CD14-positive monocyte (primary cell): ENCODE data around the gene DDN. TPM values are rescaled to one million over a fixed set of nuclear protein-coding genes. Genes with fewer than 3 reads are reported as not detected.
A peak's percentile ranks its signal among the peaks of the same experiment; 100 is the strongest.

Source experiments
- DNase-seq, 3 donors: peaks; one replicate each; pipeline ENCODE4 v3.0.0-alpha.2; 2011 to 2022
- H2AFZ ChIP-seq: 2 replicates; pipeline ENCODE4 v1.6.0; 2012; ENCODE audit warnings: mild to moderate bottlenecking, low read depth, low read length, inconsistent platforms; ENCODE audit not compliant: insufficient read depth, poor library complexity, severe bottlenecking
- H3K27ac ChIP-seq, 2 donors: 1 replicate in 1 of 2; 2 replicates in 1 of 2; pipeline ENCODE4 v1.5.1; 2012 to 2013; ENCODE audit warnings: low read length in 2 of 2, control low read depth in 1 of 2, inconsistent platforms in 1 of 2, low read depth in 1 of 2, mild to moderate bottlenecking in 1 of 2
- H3K27me3 ChIP-seq, 2 donors: one replicate each; pipeline versions ENCODE4 v1.6.0 to v1.6.1; 2011 to 2013; ENCODE audit warnings: low read length in 2 of 2; ENCODE audit not compliant: control insufficient read depth in 2 of 2, insufficient read depth in 2 of 2
- H3K36me3 ChIP-seq, 2 donors: replicated peaks in 1 of 2; 1 replicate in 1 of 2; 2 replicates in 1 of 2; pipeline versions ENCODE4 v1.5.1 to v1.6.1; 2012 to 2013; ENCODE audit warnings: low read length in 2 of 2, control low read depth in 1 of 2, inconsistent platforms in 1 of 2, mild to moderate bottlenecking in 1 of 2; ENCODE audit not compliant: insufficient read depth in 2 of 2, control insufficient read depth in 1 of 2
- H3K4me1 ChIP-seq, 2 donors: 1 replicate in 1 of 2; 2 replicates in 1 of 2; pipeline versions ENCODE4 v1.5.1 to v1.6.1; 2012 to 2013; ENCODE audit warnings: low read length in 2 of 2, control low read depth in 1 of 2, inconsistent platforms in 1 of 2, mild to moderate bottlenecking in 1 of 2, moderate library complexity in 1 of 2; ENCODE audit not compliant: insufficient read depth in 2 of 2, control insufficient read depth in 1 of 2
- H3K4me2 ChIP-seq: replicated peaks from 2 replicates; pipeline ENCODE3; 2012; ENCODE audit warnings: low read length, moderate library complexity, mild to moderate bottlenecking; ENCODE audit not compliant: poor library complexity, severe bottlenecking; ENCODE audit errors: extremely low read depth
- H3K4me3 ChIP-seq, 3 experiments: fragments of 200-600 bp in 1 of 3; sonication (generic) in 1 of 3; replicated peaks in 1 of 3; 1 replicate in 2 of 3; 2 replicates in 1 of 3; pipeline ENCODE4 v1.5.1; 2011 to 2013; ENCODE audit warnings: low read length in 3 of 3, mild to moderate bottlenecking in 3 of 3, control low read depth in 2 of 3, low read depth in 2 of 3, inconsistent platforms in 1 of 3, moderate library complexity in 1 of 3
- H3K79me2 ChIP-seq: 2 replicates; pipeline ENCODE4 v1.6.0; 2012; ENCODE audit warnings: mild to moderate bottlenecking, control low read depth, inconsistent platforms, low read length, moderate library complexity; ENCODE audit not compliant: insufficient read depth
- H3K9ac ChIP-seq: 2 replicates; pipeline ENCODE4 v1.6.0; 2017; ENCODE audit warnings: low read length, mild to moderate bottlenecking; ENCODE audit not compliant: insufficient read depth, poor library complexity, severe bottlenecking
- H3K9me3 ChIP-seq, 2 donors: replicated peaks in 1 of 2; 1 replicate in 1 of 2; 2 replicates in 1 of 2; pipeline versions ENCODE4 v1.5.1 to v1.6.1; 2012 to 2013; ENCODE audit warnings: low read length in 2 of 2, control low read depth in 1 of 2; ENCODE audit not compliant: control insufficient read depth in 1 of 2, insufficient read depth in 1 of 2
- H4K20me1 ChIP-seq: 2 replicates; pipeline ENCODE4 v1.6.0; 2012; ENCODE audit warnings: mild to moderate bottlenecking, low read length, control low read depth, moderate library complexity; ENCODE audit not compliant: insufficient read depth
- H3K27ac Mint-ChIP-seq, 7 donors: one replicate each; pipeline ENCODE4 v1.8.0; 2020; ENCODE audit warnings: mild to moderate bottlenecking in 7 of 7, mixed read lengths in 7 of 7, moderate library complexity in 6 of 7, inconsistent platforms in 2 of 7
- H3K27me3 Mint-ChIP-seq, 3 donors: one replicate each; pipeline ENCODE4 v1.8.0; 2021 to 2022; ENCODE audit warnings: low read depth in 3 of 3, mild to moderate bottlenecking in 3 of 3, mixed read lengths in 3 of 3, moderate library complexity in 3 of 3, inconsistent platforms in 1 of 3
- H3K36me3 Mint-ChIP-seq, 2 donors: one replicate each; pipeline ENCODE4 v1.8.0; 2020; ENCODE audit warnings: mixed read lengths in 2 of 2, inconsistent platforms in 1 of 2, mild to moderate bottlenecking in 1 of 2
- H3K4me1 Mint-ChIP-seq: one replicate; pipeline ENCODE4 v1.8.0; 2020; ENCODE audit warnings: mild to moderate bottlenecking, mixed read lengths
- H3K4me3 Mint-ChIP-seq, 2 donors: one replicate each; pipeline ENCODE4 v1.8.0; 2020; ENCODE audit warnings: mild to moderate bottlenecking in 2 of 2, mixed read lengths in 2 of 2, moderate library complexity in 1 of 2
- H3K9me3 Mint-ChIP-seq, 7 donors: one replicate each; pipeline ENCODE4 v1.8.0; 2020 to 2022; ENCODE audit warnings: mixed read lengths in 7 of 7, mild to moderate bottlenecking in 6 of 7, moderate library complexity in 6 of 7, inconsistent platforms in 2 of 7
- WGBS: methylation state at CpG from one replicate; pipeline ENCODE4 v1.1.5; 2013; ENCODE audit warnings: missing lambda C conversion rate; ENCODE audit not compliant: insufficient coverage; 5-methylcytosine and 5-hydroxymethylcytosine counted together
- intact Hi-C, 2 donors: fragments of 100-400 bp; cut with micrococcal nuclease; formaldehyde crosslinking; loops; one replicate each; pipeline versions ENCODE4 v1.15.0 to v1.15.1; 2023
- polyA plus RNA-seq, 3 donors: library from polyadenylated mRNA; depleted of rRNA in 1 of 3; unstranded in 2 of 3; stranded (reverse) in 1 of 3; fragments of 300-500 nt in 2 of 3; fragments of >200 nt in 1 of 3; fragmentation: Illumina TruSeq in 2 of 3; gene quantifications; 1 replicate in 2 of 3; 2 replicates in 1 of 3; pipeline ENCODE4 v1.2.3, GENCODE V29; 2012 to 2021
- TF ChIP-seq, protein P1 (sequence below): fragments of 200-600 bp; IDR thresholded peaks from one replicate; pipeline ENCODE4 v1.8.0; 2022; ENCODE audit warnings: antibody characterized with exemption, mild to moderate bottlenecking

The DDN gene
- polyA plus RNA-seq, 3 donors = 0.27 TPM; not detected in 2

DNA sequence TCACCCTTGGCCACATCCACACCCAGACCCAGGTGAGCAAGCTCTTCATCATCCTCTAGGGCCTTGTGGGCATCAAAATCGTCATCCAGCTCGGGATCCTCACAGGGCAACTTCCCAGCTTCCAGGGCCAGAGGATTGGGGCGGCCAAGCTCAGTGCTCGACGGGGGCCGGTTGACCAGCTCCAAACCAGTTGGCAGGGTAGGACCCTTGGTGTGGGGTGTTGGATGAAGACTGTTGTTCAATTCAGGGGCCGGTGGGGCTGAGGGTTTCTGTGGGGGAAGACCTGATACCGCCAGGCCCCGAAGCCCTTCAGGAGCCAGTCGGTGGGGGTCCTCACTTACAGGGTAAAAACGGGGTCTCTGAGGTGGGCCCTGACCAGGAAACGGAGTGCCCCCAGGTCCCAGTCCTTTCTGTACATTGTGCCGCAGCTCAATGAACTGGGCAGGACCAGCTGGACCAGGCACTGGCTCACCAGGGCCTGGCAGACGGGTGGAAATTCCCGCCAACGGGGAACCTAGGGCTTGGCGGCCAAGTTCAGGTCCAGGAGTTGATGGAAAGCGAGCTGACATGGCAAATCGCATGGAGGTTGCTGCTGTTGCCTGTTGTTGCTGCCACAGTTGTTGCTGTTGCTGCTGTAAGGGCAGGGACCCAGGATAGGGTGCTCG, 39.2 kb upstream of the DDN start:
- TF ChIP-seq, protein P1, sequence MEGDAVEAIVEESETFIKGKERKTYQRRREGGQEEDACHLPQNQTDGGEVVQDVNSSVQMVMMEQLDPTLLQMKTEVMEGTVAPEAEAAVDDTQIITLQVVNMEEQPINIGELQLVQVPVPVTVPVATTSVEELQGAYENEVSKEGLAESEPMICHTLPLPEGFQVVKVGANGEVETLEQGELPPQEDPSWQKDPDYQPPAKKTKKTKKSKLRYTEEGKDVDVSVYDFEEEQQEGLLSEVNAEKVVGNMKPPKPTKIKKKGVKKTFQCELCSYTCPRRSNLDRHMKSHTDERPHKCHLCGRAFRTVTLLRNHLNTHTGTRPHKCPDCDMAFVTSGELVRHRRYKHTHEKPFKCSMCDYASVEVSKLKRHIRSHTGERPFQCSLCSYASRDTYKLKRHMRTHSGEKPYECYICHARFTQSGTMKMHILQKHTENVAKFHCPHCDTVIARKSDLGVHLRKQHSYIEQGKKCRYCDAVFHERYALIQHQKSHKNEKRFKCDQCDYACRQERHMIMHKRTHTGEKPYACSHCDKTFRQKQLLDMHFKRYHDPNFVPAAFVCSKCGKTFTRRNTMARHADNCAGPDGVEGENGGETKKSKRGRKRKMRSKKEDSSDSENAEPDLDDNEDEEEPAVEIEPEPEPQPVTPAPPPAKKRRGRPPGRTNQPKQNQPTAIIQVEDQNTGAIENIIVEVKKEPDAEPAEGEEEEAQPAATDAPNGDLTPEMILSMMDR = no peak
- H3K36me3 Mint-ChIP-seq = peaks cover 87 to 100% of the 10 kb centered on the region in 2 donors
- Histone ChIP-seq H3K79me2 (peaks cover 14% of the 10 kb centered on the region), H2AFZ (no peak overlapping the region), H3K36me3 (peaks cover 93 to 99% of the 10 kb centered on the region in 2 donors), H4K20me1 (peaks cover 99% of the 10 kb centered on the region), H3K4me1 (no peaks in the 10 kb centered on the region), H3K27ac (no peak overlapping the region), H3K4me2 (no peak overlapping the region), H3K4me3 (no peak overlapping the region), H3K9me3 (no peaks in the 10 kb centered on the region), H3K27me3 (no peaks in the 10 kb centered on the region), H3K9ac (no peak overlapping the region)
- WGBS = 97% methylated on average over 19 of the region's 20 CpGs
- no peaks in the 10 kb centered on the region for H3K4me1 Mint-ChIP-seq
- H3K27me3 Mint-ChIP-seq = no peaks in the 10 kb centered on the region
- no peaks in the 10 kb centered on the region for H3K9me3 Mint-ChIP-seq
- intact Hi-C loops = no loop called here
- peak overlapping the region in 3 of 7 donors; percentile 11 to 59 (median 25) for H3K27ac Mint-ChIP-seq
- no peak for DNase-seq
- no peak overlapping the region for H3K4me3 Mint-ChIP-seq

- Histone ChIP-seq H4K20me1 (peaks cover 99% of the 10 kb centered on the region), H3K79me2 (peaks cover 14% of the 10 kb centered on the region), H3K4me3 (no peak overlapping the region), H3K4me1 (no peaks in the 10 kb centered on the region), H3K27ac (no peak overlapping the region), H3K36me3 (peaks cover 93 to 99% of the 10 kb centered on the region in 2 donors), H3K9ac (no peak overlapping the region), H2AFZ (no peak overlapping the region), H3K4me2 (no peak overlapping the region), H3K27me3 (no peaks in the 10 kb centered on the region), H3K9me3 (no peaks in the 10 kb centered on the region)
- Mint-ChIP-seq H3K36me3 (peaks cover 85 to 100% of the 10 kb centered on the region in 2 donors), H3K4me1 (no peaks in the 10 kb centered on the region), H3K9me3 (no peaks in the 10 kb centered on the region), H3K4me3 (no peak overlapping the region), H3K27ac (no peak overlapping the region), H3K27me3 (no peaks in the 10 kb centered on the region)
- TF ChIP-seq, protein P1 = no peak
- DNase-seq = no peak
- intact Hi-C loops = no loop called here
- WGBS = 95% methylated on average over 6 of the region's 7 CpGs
These were observed 38.7 kb upstream of the DDN start for GRCh38 chr12:49037947-49038237.
